Measurements from ENCODE around the gene ZBTB38. TPM values are rescaled to one million over a fixed set of nuclear protein-coding genes. Genes with fewer than 3 reads are reported as not detected.

ZBTB38 gene
- total RNA-seq, 1 donor from 2014 or later, result 9.3 TPM

GRCh38 chr3:141371882-141372281, 3.6 kb downstream of the ZBTB38 start:
- H3K36me3 Mint-ChIP-seq (ENCODE audit: unreplicated experiment), result no peaks in the 10 kb centered on the region
- no peak for TF ChIP-seq CTCF (IDR thresholded peaks at IDR 0.05; ENCODE audit: partially characterized antibody, unreplicated experiment)
- H3K27me3 Mint-ChIP-seq (ENCODE audit: unreplicated experiment), result peaks cover 7% of the 10 kb centered on the region
- no peak overlapping the region for H3K27ac Mint-ChIP-seq (ENCODE audit: unreplicated experiment)
- H3K4me1 Mint-ChIP-seq (ENCODE audit: low read depth, unreplicated experiment), result peaks cover 12% of the 10 kb centered on the region
- peaks cover 4% of the 10 kb centered on the region for H3K9me3 Mint-ChIP-seq (ENCODE audit: unreplicated experiment)
- no peak for DNase-seq
- H3K4me3 Mint-ChIP-seq (ENCODE audit: unreplicated experiment), result no peak overlapping the region

- H3K9me3 Mint-ChIP-seq (ENCODE audit: unreplicated experiment), result peaks cover 4% of the 10 kb centered on the region
- H3K27ac Mint-ChIP-seq (ENCODE audit: unreplicated experiment), result peak overlapping the region; percentile 62
- TF ChIP-seq CTCF (IDR thresholded peaks at IDR 0.05; ENCODE audit: partially characterized antibody, unreplicated experiment), result no peak
- peaks cover 7% of the 10 kb centered on the region for H3K27me3 Mint-ChIP-seq (ENCODE audit: unreplicated experiment)
- H3K4me3 Mint-ChIP-seq (ENCODE audit: unreplicated experiment), result peak overlapping the region; percentile 34
- H3K36me3 Mint-ChIP-seq (ENCODE audit: unreplicated experiment), result no peaks in the 10 kb centered on the region
- DNase-seq, result no peak
- H3K4me1 Mint-ChIP-seq (ENCODE audit: low read depth, unreplicated experiment), result peaks cover 12% of the 10 kb centered on the region
These were observed 4.4 kb downstream of the ZBTB38 start for GRCh38 chr3:141372656-141373055.

GRCh38 chr3:141373232-141373631, 4.9 kb downstream of the ZBTB38 start:
- H3K27ac Mint-ChIP-seq (ENCODE audit: unreplicated experiment), result no peak overlapping the region
- no peak for TF ChIP-seq CTCF (IDR thresholded peaks at IDR 0.05; ENCODE audit: partially characterized antibody, unreplicated experiment)
- H3K9me3 Mint-ChIP-seq (ENCODE audit: unreplicated experiment), result peaks cover 4% of the 10 kb centered on the region
- no peak for DNase-seq
- H3K4me3 Mint-ChIP-seq (ENCODE audit: unreplicated experiment), result no peak overlapping the region
- no peaks in the 10 kb centered on the region for H3K36me3 Mint-ChIP-seq (ENCODE audit: unreplicated experiment)
- peaks cover 10% of the 10 kb centered on the region for H3K4me1 Mint-ChIP-seq (ENCODE audit: low read depth, unreplicated experiment)
- peaks cover 7% of the 10 kb centered on the region for H3K27me3 Mint-ChIP-seq (ENCODE audit: unreplicated experiment)

- Mint-ChIP-seq H3K27me3 (ENCODE audit: unreplicated experiment) (peaks cover 7% of the 10 kb centered on the region), H3K27ac (ENCODE audit: unreplicated experiment) (no peak overlapping the region), H3K4me1 (ENCODE audit: low read depth, unreplicated experiment) (peaks cover 9% of the 10 kb centered on the region), H3K9me3 (ENCODE audit: unreplicated experiment) (peaks cover 4% of the 10 kb centered on the region), H3K4me3 (ENCODE audit: unreplicated experiment) (no peak overlapping the region), H3K36me3 (ENCODE audit: unreplicated experiment) (no peaks in the 10 kb centered on the region)
- DNase-seq, result no peak
- TF ChIP-seq CTCF (IDR thresholded peaks at IDR 0.05; ENCODE audit: partially characterized antibody, unreplicated experiment), result no peak
These were observed 5.6 kb downstream of the ZBTB38 start for GRCh38 chr3:141373768-141374526.
